IMR-90 (cell line): Measurements from ENCODE around the gene C17orf100. TPM values are rescaled to one million over a fixed set of nuclear protein-coding genes. Genes with fewer than 3 reads are reported as not detected.

Experiments used
- ATAC-seq: fragments of 200-7000 bp; cut with Tn5 transposase; 2 replicates; pipeline ENCODE4 v1.9.1; 2020; ENCODE audit warnings: low read depth, mild to moderate bottlenecking, moderate library complexity
- BruUV-seq: library from RNA; stranded (reverse); fragments of 400-500 nt; replicated peaks from 2 replicates; lab custom pipeline; 2021; lab: Mats Ljungman, UMichigan
- CTCF ChIA-PET: fragments of 300-600 bp; formaldehyde crosslinking; extraction: SDS; loops from one replicate; lab custom pipeline; 2021; ENCODE audit warnings: antibody characterized with exemption; lab: Yijun Ruan, JAX
- POLR2A ChIA-PET: fragments of 300-600 bp; sonication (Branson Sonifier 250); formaldehyde crosslinking; loops from one replicate; lab custom pipeline; 2022; ENCODE audit warnings: antibody characterized with exemption; ENCODE audit not compliant: unreplicated experiment; lab: Charles Lee
- DNase-seq: peaks from one replicate; pipeline ENCODE4 v3.0.0; 2013
- H2AFZ ChIP-seq: replicated peaks from 2 replicates; pipeline ENCODE3; 2013; ENCODE audit warnings: low read length, mild to moderate bottlenecking; ENCODE audit not compliant: poor library complexity
- H2AK5ac ChIP-seq: 2 replicates; pipeline ENCODE4 v1.6.1; 2013; ENCODE audit warnings: low read depth, low read length, inconsistent platforms
- H2AK9ac ChIP-seq: replicated peaks from 2 replicates; pipeline ENCODE3; 2013; ENCODE audit warnings: mild to moderate bottlenecking, low read depth, low read length, moderate library complexity; ENCODE audit not compliant: poor library complexity
- H2BK120ac ChIP-seq: 2 replicates; pipeline ENCODE4 v1.6.1; 2013; ENCODE audit warnings: low read depth, low read length, inconsistent platforms
- H2BK15ac ChIP-seq: 3 replicates; pipeline ENCODE4 v1.6.1; 2013; ENCODE audit warnings: low read depth, low read length, inconsistent platforms
- H2BK20ac ChIP-seq: 2 replicates; pipeline ENCODE4 v1.6.1; 2013; ENCODE audit warnings: low read depth, mild to moderate bottlenecking, inconsistent platforms, low read length, moderate library complexity
- H2BK5ac ChIP-seq: 2 replicates; pipeline ENCODE4 v1.6.1; 2013; ENCODE audit warnings: mild to moderate bottlenecking, low read depth, low read length, inconsistent platforms; ENCODE audit not compliant: poor library complexity, severe bottlenecking
- H3K14ac ChIP-seq: replicated peaks from 2 replicates; pipeline ENCODE4 v1.6.1; 2013; ENCODE audit warnings: low read depth, low read length, inconsistent platforms
- H3K18ac ChIP-seq: 2 replicates; pipeline ENCODE4 v1.6.1; 2013; ENCODE audit warnings: low read depth, low read length, control low read depth
- H3K23ac ChIP-seq: 2 replicates; pipeline ENCODE4 v1.6.1; 2013; ENCODE audit warnings: low read depth, low read length, inconsistent platforms
- H3K27ac ChIP-seq: 2 replicates; pipeline ENCODE4 v1.5.1; 2013; ENCODE audit warnings: mild to moderate bottlenecking, control low read depth, low read length; ENCODE audit not compliant: insufficient read depth
- H3K27me3 ChIP-seq: 2 replicates; pipeline ENCODE4 v1.6.1; 2013; ENCODE audit warnings: low read length; ENCODE audit not compliant: control insufficient read depth, insufficient read depth
- H3K36me3 ChIP-seq: 2 replicates; pipeline ENCODE4 v1.6.1; 2013; ENCODE audit warnings: low read length, mixed read lengths; ENCODE audit not compliant: control insufficient read depth, insufficient read depth
- H3K4ac ChIP-seq: 2 replicates; pipeline ENCODE4 v1.6.1; 2013; ENCODE audit warnings: low read depth, low read length, inconsistent platforms
- H3K4me1 ChIP-seq: 2 replicates; pipeline ENCODE4 v1.6.1; 2013; ENCODE audit warnings: low read length, mixed read lengths; ENCODE audit not compliant: control insufficient read depth, insufficient read depth
- H3K4me2 ChIP-seq: 2 replicates; pipeline ENCODE4 v1.6.1; 2013; ENCODE audit warnings: low read depth, mild to moderate bottlenecking, control low read depth, low read length, moderate library complexity
- H3K4me3 ChIP-seq: 2 replicates; pipeline ENCODE4 v1.5.1; 2013; ENCODE audit warnings: low read depth, mild to moderate bottlenecking, control low read depth, low read length, moderate library complexity; ENCODE audit not compliant: insufficient read depth
- H3K56ac ChIP-seq: 2 replicates; pipeline ENCODE4 v1.6.1; 2013; ENCODE audit warnings: low read length, inconsistent platforms; ENCODE audit not compliant: insufficient read depth; ENCODE audit errors: extremely low read depth
- H3K79me1 ChIP-seq, 2 experiments: 2 replicates each; pipeline ENCODE4 v1.6.1; 2013; ENCODE audit warnings: low read length in 2 of 2, inconsistent platforms in 1 of 2, low read depth in 1 of 2
- H3K9ac ChIP-seq: 2 replicates; pipeline ENCODE4 v1.6.1; 2013; ENCODE audit warnings: low read depth, low read length, control low read depth
- H3K9me1 ChIP-seq: 2 replicates; pipeline ENCODE4 v1.6.1; 2013; ENCODE audit warnings: low read length, inconsistent platforms; ENCODE audit not compliant: insufficient read depth
- H3K9me3 ChIP-seq: 2 replicates; pipeline ENCODE4 v1.6.1; 2013; ENCODE audit warnings: low read length; ENCODE audit not compliant: control insufficient read depth, insufficient read depth
- H4K20me1 ChIP-seq: 2 replicates; pipeline ENCODE4 v1.6.1; 2013; ENCODE audit warnings: low read length, inconsistent platforms; ENCODE audit not compliant: insufficient read depth
- H4K5ac ChIP-seq: 2 replicates; pipeline ENCODE4 v1.6.1; 2013; ENCODE audit warnings: mild to moderate bottlenecking, low read depth, low read length, control low read depth
- H4K8ac ChIP-seq, 2 experiments: 2 replicates each; pipeline ENCODE4 v1.6.1; 2013; ENCODE audit warnings: low read depth in 2 of 2, low read length in 2 of 2, control low read depth in 1 of 2, inconsistent platforms in 1 of 2
- H4K91ac ChIP-seq: 2 replicates; pipeline ENCODE4 v1.6.1; 2013; ENCODE audit warnings: low read depth, low read length, inconsistent platforms; ENCODE audit not compliant: insufficient read depth
- BHLHE40 ChIP-seq: fragments of 150-350 bp; IDR thresholded peaks from 2 replicates; pipeline ENCODE4 v1.6.1; 2016; ENCODE audit warnings: mild to moderate bottlenecking, low read depth, low read length
- CEBPB ChIP-seq: IDR thresholded peaks from 2 replicates; pipeline ENCODE4 v1.6.1; 2012; ENCODE audit warnings: low read depth, low read length, improper control_type of control experiment
- CHD1 ChIP-seq: IDR thresholded peaks from 2 replicates; pipeline ENCODE4 v1.6.1; 2012; ENCODE audit warnings: low read depth, low read length, improper control_type of control experiment
- FOS ChIP-seq: fragments of 150-350 bp; IDR thresholded peaks from 2 replicates; pipeline ENCODE4 v1.6.1; 2016; ENCODE audit warnings: low read depth, low read length
- MAFK ChIP-seq: IDR thresholded peaks from 2 replicates; pipeline ENCODE4 v1.6.1; 2012; ENCODE audit warnings: low read depth, low read length, improper control_type of control experiment
- MXI1 ChIP-seq: IDR thresholded peaks from 2 replicates; pipeline ENCODE4 v1.6.1; 2012; ENCODE audit warnings: low read depth, mild to moderate bottlenecking, low read length, moderate library complexity, borderline replicate concordance
- NFE2L2 ChIP-seq: fragments of 150-350 bp; IDR thresholded peaks from 2 replicates; pipeline ENCODE4 v1.6.1; 2016; ENCODE audit warnings: low read depth, mild to moderate bottlenecking, low read length
- POLR2A ChIP-seq: IDR thresholded peaks from 2 replicates; pipeline ENCODE4 v1.6.1; 2012; ENCODE audit warnings: mild to moderate bottlenecking, low read depth, low read length
- RAD21 ChIP-seq: IDR thresholded peaks from 2 replicates; pipeline ENCODE4 v1.6.1; 2012; ENCODE audit warnings: low read length, improper control_type of control experiment
- RCOR1 ChIP-seq: IDR thresholded peaks from 2 replicates; pipeline ENCODE4 v1.6.1; 2012; ENCODE audit warnings: mild to moderate bottlenecking, low read length, improper control_type of control experiment; ENCODE audit not compliant: insufficient replicate concordance
- RFX5 ChIP-seq: IDR thresholded peaks from 2 replicates; pipeline ENCODE4 v1.8.0; 2012; ENCODE audit warnings: low read depth, mild to moderate bottlenecking, low read length, moderate library complexity
- SMC3 ChIP-seq: fragments of 150-350 bp; IDR thresholded peaks from 2 replicates; pipeline ENCODE4 v1.6.1; 2016; ENCODE audit warnings: low read depth, mild to moderate bottlenecking, antibody characterized with exemption, low read length, moderate library complexity
- WGBS, 2 experiments: methylation state at CpG; one replicate each; pipeline versions ENCODE4 v1.1.5 to v1.1.7; 2013; ENCODE audit warnings: missing lambda C conversion rate in 2 of 2; ENCODE audit not compliant: insufficient read length in 1 of 2; ENCODE audit errors: extremely low coverage in 2 of 2; 5-methylcytosine and 5-hydroxymethylcytosine counted together
- dilution Hi-C: fragments of 300-500 bp; cut with HindIII; formaldehyde crosslinking; loops from one replicate; pipeline ENCODE4 v1.14.3; 2018; ENCODE audit warnings: low sequenced_read_pairs; ENCODE audit not compliant: unreplicated experiment
- in situ Hi-C: fragments of 300-500 bp; cut with MboI; formaldehyde crosslinking; loops from 3 replicates; pipeline ENCODE4 v1.14.3; 2019; ENCODE audit warnings: low sequenced_read_pairs, inconsistent platforms, mixed read lengths
- intact Hi-C: fragments of 100-400 bp; cut with micrococcal nuclease; formaldehyde crosslinking; loops from 2 replicates; pipeline ENCODE4 v1.10.0; 2022
- polyA plus RNA-seq, 3 experiments: library from polyadenylated mRNA; depleted of rRNA; stranded (reverse); fragments of >200 nt; gene quantifications; 2 replicates each; pipeline ENCODE4 v1.2.3, GENCODE V29; 2012; ENCODE audit warnings: low replicate concordance in 1 of 3
- total RNA-seq: library from RNA; depleted of rRNA; stranded (reverse); fragments of >200 nt; gene quantifications from 2 replicates; pipeline ENCODE4 v1.2.3, GENCODE V29; 2012
- TF ChIP-seq, protein P1 (sequence below): fragments of 150-350 bp; IDR thresholded peaks from 2 replicates; pipeline ENCODE4 v1.6.1; 2016; ENCODE audit warnings: low read depth, mild to moderate bottlenecking, low read length, moderate library complexity, borderline replicate concordance
- TF ChIP-seq, protein P2 (sequence below): fragments of 150-350 bp; IDR thresholded peaks from 2 replicates; pipeline ENCODE4 v1.6.1; 2017; ENCODE audit warnings: mild to moderate bottlenecking, antibody characterized with exemption, low read length, low read depth

C17orf100 gene
- total and polyA plus RNA-seq, 2 of the 4 experiments (the other 2 are of a cell fraction) = 0.18 to 1.8 TPM

DNA sequence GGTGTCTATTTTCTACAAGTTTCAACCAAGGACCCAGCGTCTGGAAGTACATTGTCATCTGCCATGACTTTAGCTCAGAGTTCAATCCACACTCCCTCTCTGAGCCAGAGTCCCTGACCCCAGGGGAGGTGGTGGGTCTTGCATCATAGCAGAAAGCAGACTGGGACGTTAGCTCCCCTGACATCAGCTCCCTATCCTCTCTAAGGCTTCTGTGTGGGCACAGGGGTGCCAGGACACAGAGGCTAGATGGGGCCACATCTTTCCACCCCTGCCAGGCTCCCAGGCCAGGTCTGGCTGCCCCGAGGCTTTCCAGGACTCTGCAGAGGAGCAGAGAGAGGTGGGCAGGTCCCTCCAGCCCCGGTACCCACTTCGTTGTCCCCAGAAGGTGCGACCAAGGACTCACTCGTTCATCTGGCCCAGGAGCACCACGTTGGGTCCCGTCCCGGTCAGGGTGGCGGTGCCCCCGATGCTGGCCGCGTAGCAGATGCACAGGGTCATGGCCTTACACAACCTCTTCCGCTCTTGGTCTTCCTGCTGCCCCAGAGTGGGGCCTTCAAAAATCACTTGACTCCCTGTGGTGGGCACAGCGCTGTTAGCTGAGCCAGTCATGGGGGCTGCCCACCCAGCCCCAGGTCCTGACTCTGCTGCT lies 51.1 kb downstream of the C17orf100 start:
- H2AK9ac ChIP-seq = no peak overlapping the region
- no TSS peak for BruUV-seq
- H3K4me2 ChIP-seq = no peak overlapping the region
- no peak overlapping the region for H2AFZ ChIP-seq
- H2BK20ac ChIP-seq = no peak overlapping the region
- POLR2A ChIA-PET = no interaction called here
- H3K14ac ChIP-seq = no peak overlapping the region
- no peaks in the 10 kb centered on the region for H3K36me3 ChIP-seq
- H4K20me1 ChIP-seq = no peaks in the 10 kb centered on the region
- no peak overlapping the region for H4K91ac ChIP-seq
- H3K18ac ChIP-seq = no peak overlapping the region
- no peak overlapping the region for H2BK5ac ChIP-seq
- in situ Hi-C loops = no loop called here
- H4K5ac ChIP-seq = no peak overlapping the region
- no peak overlapping the region for H2AK5ac ChIP-seq
- H3K9ac ChIP-seq = no peak overlapping the region
- H3K27ac ChIP-seq = no peak overlapping the region
- no peak for ATAC-seq
- DNase-seq = no peak
- TF ChIP-seq RCOR1 (no peak), SMC3 (no peak), CEBPB (no peak), NFE2L2 (no peak), MXI1 (no peak), RFX5 (no peak), RAD21 (no peak), CHD1 (no peak), FOS (no peak), MAFK (no peak), POLR2A (no peak), BHLHE40 (no peak)
- TF ChIP-seq, protein P1, sequence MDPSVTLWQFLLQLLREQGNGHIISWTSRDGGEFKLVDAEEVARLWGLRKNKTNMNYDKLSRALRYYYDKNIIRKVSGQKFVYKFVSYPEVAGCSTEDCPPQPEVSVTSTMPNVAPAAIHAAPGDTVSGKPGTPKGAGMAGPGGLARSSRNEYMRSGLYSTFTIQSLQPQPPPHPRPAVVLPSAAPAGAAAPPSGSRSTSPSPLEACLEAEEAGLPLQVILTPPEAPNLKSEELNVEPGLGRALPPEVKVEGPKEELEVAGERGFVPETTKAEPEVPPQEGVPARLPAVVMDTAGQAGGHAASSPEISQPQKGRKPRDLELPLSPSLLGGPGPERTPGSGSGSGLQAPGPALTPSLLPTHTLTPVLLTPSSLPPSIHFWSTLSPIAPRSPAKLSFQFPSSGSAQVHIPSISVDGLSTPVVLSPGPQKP = no peak
- TF ChIP-seq, protein P2, sequence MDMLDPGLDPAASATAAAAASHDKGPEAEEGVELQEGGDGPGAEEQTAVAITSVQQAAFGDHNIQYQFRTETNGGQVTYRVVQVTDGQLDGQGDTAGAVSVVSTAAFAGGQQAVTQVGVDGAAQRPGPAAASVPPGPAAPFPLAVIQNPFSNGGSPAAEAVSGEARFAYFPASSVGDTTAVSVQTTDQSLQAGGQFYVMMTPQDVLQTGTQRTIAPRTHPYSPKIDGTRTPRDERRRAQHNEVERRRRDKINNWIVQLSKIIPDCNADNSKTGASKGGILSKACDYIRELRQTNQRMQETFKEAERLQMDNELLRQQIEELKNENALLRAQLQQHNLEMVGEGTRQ = no peak
- no peak overlapping the region for H3K56ac ChIP-seq
- CTCF ChIA-PET = interaction anchor here (0.9 kb wide), 1 partner anchor 49 kb away, joined by 3 read pairs; no protein-coding TSS in a partner anchor
- no peaks in the 10 kb centered on the region for H3K9me3 ChIP-seq
- no peaks in the 10 kb centered on the region for H3K4me1 ChIP-seq
- no peak overlapping the region for H4K8ac ChIP-seq
- no peak overlapping the region for H2BK15ac ChIP-seq
- H3K4me3 ChIP-seq = no peak overlapping the region
- no peak overlapping the region for H2BK120ac ChIP-seq
- 79% methylated on average over 11 of the region's 16 CpGs; no CpG with 5 or more reads in 1 of the 2 experiments for WGBS, 2 experiments
- intact Hi-C loops = no loop called here
- H3K9me1 ChIP-seq = no peaks in the 10 kb centered on the region
- dilution Hi-C loops = no loop called here
- H3K4ac ChIP-seq = no peak overlapping the region
- H3K27me3 ChIP-seq = peaks cover 13% of the 10 kb centered on the region; the same call in 1 of the 2 replicates
- no peaks in the 10 kb centered on the region for H3K79me1 ChIP-seq
- H3K23ac ChIP-seq = no peak overlapping the region
